Peyer's patch (tissue), 4 donors: ENCODE results near the gene NEK7.

ENCODE experiments used
- CTCF ChIP-seq, 6 experiments: fragments of 450-650 bp in 4 of 6; fragments of 200-600 bp in 2 of 6; sonication (generic) in 1 of 6; IDR thresholded peaks; one replicate each; pipeline ENCODE4 v1.5.1; 2017 to 2019; ENCODE audit warnings: antibody characterized with exemption in 6 of 6, mild to moderate bottlenecking in 3 of 6, moderate library complexity in 1 of 6
- POLR2A ChIP-seq, 2 donors: fragments of 450-650 bp; IDR thresholded peaks; one replicate each; pipeline ENCODE4 v1.5.1; 2017; ENCODE audit warnings: antibody characterized with exemption in 2 of 2, mild to moderate bottlenecking in 2 of 2, moderate library complexity in 2 of 2

- TF ChIP-seq CTCF (IDR thresholded peaks at IDR 0.05) (no peak), POLR2A (IDR thresholded peaks at IDR 0.05) (no peak)
Measured at GRCh38 chr1:198176179-198176578, 19.4 kb downstream of the NEK7 start.
